ENCODE measurements around the gene TSSK2.
"Not testable (repeated sequence)": the region's sequence is repeated elsewhere in the genome, so short reads cannot be mapped to it uniquely, and the experiment has no call there.

The TSSK2 gene

GRCh38 chr22:19130959-19131684 lies at the start of gene TSSK2:
TSSK2 (plus strand) TSS chr22:19131308; CDS start chr22:19131400, 92 bp downstream.
- in situ Hi-C loops (cut with HindIII; ENCODE audit: low sequenced_read_pairs), result no loop called here

DNA sequence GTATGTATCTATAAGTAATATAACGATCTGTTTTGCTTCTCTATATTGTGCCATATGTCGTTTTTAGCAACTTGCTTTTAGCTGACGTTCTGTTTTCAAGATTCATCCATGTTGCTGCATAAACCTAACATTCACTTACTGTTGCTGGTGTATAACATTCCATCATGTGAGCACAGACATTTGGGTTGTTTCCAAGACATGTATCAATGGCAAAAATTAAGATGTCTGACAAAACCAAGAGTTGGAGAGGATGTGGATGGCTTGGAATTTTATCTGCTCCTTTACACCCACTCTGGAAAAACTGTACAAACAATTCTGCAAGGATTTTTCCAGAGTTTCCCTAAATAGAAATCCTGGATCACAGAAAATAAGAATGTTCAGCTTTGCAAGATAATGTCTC lies 49.8 kb upstream of the TSSK2 start:
- in situ Hi-C loops (cut with HindIII; ENCODE audit: low sequenced_read_pairs), result no loop called here

- in situ Hi-C loops (cut with HindIII; ENCODE audit: low sequenced_read_pairs), result no loop called here
Measured at GRCh38 chr22:19082101-19082500, 49.0 kb upstream of the TSSK2 start.

DNA sequence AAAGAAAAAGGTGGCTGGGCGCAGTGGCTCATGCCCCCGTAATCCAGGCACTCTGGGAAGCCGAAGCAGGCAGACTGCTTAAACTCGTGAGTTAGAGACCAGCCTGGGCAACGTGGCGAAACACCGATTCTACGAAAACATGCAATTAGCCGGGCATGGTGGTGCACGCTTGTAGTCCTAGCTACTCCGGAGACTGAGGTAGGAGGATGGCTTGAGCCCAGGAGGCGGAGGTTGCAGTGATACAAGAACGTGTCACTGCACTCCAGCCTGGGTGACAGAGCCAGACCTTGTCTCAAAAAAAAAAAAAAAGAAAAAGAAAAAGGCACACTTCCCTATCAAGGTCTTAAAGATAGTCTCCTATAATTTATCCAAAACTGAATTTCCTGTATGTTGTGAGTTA lies 48.3 kb upstream of the TSSK2 start:
- in situ Hi-C loops (cut with HindIII; ENCODE audit: low sequenced_read_pairs), result no loop called here

DNA sequence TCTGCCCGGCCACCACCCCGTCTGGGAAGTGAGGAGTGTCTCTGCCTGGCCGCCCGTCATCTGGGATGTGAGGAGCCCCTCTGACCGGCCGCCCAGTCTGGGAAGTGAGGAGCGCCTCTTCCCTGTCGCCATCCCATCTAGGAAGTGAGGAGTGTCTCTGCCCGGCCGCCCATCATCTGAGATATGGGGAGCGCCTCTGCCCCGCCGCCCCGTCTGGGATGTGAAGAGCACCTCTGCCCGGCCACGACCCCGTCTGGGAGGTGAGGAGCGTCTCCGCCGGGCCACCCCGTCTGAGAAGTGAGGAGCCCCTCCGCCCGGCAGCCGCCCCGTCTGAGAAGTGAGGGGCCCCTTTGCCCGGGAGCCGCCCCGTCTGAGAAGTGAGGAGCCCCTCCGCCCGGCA lies 47.0 kb upstream of the TSSK2 start:
- in situ Hi-C loops (cut with HindIII; ENCODE audit: low sequenced_read_pairs), result not testable (repeated sequence)

- in situ Hi-C loops (cut with HindIII; ENCODE audit: low sequenced_read_pairs), result not testable (repeated sequence)
Measured at GRCh38 chr22:19084586-19084985, 46.5 kb upstream of the TSSK2 start.

GRCh38 chr22:19085233-19085718 lies 45.8 kb upstream of the TSSK2 start:
- in situ Hi-C loops (cut with HindIII; ENCODE audit: low sequenced_read_pairs), result no loop called here

GRCh38 chr22:19086417-19086816 lies 44.7 kb upstream of the TSSK2 start:
- in situ Hi-C loops (cut with HindIII; ENCODE audit: low sequenced_read_pairs), result no loop called here

DNA sequence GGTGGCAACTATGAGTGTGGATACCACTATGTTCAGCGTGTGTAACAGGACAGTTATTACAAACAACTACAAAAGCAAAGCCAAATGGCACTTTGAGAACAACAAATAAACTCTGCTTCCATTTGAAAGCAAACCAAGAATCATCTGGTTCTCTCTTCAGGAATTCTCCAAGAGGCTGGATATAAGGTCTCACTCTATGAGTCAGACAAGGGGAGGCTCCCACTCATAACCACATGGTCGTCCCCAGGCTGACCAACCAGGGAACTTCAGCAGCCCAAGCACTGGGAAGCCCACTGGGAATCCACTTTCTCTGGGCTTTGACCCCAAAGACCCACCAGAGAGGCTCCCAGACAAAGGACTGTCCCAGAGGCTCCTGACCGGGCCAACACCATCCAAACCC lies 44.2 kb upstream of the TSSK2 start:
- in situ Hi-C loops (cut with HindIII; ENCODE audit: low sequenced_read_pairs), result no loop called here

DNA sequence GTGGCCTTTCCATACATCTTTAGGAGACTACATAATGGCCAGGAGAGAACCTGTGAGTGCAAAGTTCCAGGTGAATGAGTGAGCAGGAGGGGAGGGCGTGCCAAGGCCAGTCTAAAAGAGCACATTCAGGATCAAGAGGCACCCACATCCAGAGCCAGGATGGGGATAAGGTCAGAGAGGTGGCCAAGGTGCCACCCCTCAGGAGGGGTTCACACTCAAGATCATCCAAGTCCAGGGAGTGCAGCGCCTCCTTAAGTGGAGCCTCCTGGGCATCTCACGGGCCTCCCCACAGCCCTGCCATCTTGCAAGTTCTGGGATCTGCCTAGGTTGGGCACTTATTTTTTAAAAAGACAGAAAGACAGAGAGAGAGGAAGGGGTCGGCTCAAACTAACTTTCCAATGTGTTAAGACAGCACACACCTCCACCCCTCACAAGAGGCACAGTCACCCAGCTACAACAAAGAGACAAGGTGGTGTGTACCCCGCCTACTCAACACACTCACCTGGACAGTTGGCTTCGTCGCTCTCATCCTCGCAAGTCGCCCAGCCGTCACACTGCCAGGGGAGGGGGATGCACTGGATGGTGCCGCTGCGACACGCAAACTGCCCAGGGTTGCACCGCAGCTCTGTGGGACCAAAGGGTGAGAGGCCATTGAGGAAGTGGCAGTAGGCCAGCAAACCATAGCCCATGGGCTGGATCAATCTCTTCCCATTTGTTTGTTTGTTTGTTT lies 42.1 kb upstream of the TSSK2 start:
- in situ Hi-C loops (cut with HindIII; ENCODE audit: low sequenced_read_pairs), result no loop called here

DNA sequence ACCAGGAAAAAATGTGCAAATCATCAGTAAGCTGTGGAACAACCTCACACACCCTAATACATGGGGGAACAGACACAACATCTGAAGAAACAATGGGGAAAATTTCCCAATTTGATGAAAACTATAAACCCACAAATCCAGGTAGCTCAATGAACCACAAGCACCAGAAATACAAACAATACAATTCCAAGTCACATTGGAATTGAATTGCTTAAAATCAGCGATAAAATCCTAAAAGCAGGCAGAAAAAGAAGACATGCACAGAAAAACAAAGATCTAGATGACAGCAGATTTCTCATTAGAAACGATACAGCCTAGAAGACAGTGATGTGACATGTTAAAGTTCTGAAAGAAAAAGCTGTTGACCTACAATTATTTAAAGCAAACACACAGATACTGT lies 40.9 kb upstream of the TSSK2 start:
- in situ Hi-C loops (cut with HindIII; ENCODE audit: low sequenced_read_pairs), result no loop called here

DNA sequence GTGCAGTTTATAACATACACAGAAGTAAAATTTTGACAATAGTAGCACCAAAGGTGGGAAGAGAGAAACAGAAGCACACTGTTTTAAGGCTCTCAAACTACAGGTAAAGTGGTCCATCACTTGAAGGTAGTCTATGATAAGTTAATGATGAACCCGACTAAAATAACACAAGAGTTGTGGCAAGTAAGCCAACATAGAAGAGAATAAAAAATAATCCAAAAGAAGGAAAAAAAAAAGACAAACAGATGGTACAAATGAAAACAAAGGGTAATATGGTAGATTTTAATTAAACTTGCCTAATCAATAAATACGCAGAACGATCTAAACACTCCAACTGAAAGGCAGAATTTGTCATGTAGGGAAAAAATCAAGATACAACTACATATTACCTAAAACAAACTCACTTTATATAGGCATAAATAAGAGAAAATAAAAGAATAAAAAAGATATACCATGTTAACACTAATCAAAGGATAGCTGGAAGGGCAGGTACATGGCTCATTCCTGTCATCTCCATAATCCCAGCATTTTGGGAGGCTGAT lies 40.5 kb upstream of the TSSK2 start:
- in situ Hi-C loops (cut with HindIII; ENCODE audit: low sequenced_read_pairs), result no loop called here

DNA sequence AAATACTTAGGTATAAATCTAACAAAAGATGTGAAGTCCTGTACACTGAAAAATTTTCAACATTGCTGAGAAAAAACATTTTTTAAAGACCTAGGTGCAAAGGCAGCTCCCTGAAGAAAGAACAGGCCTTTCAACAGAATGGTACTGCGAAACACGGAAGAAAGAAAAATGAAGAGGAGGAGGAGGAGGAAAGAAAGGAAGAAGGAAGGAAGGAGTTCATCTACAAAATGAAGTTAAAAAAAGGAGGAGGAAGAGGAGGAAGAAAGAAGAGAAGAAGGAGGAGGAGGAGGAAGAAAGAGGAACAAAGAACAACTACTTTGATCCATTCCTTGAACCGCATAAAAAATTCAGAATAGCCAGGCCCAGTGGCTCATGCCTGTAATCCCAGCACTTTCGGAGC lies 38.4 kb upstream of the TSSK2 start:
- in situ Hi-C loops (cut with HindIII; ENCODE audit: low sequenced_read_pairs), result no loop called here

GRCh38 chr22:19094393-19094997 lies 36.6 kb upstream of the TSSK2 start:
- in situ Hi-C loops (cut with HindIII; ENCODE audit: low sequenced_read_pairs), result no loop called here

GRCh38 chr22:19096555-19096954 lies 34.6 kb upstream of the TSSK2 start:
- in situ Hi-C loops (cut with HindIII; ENCODE audit: low sequenced_read_pairs), result no loop called here

DNA sequence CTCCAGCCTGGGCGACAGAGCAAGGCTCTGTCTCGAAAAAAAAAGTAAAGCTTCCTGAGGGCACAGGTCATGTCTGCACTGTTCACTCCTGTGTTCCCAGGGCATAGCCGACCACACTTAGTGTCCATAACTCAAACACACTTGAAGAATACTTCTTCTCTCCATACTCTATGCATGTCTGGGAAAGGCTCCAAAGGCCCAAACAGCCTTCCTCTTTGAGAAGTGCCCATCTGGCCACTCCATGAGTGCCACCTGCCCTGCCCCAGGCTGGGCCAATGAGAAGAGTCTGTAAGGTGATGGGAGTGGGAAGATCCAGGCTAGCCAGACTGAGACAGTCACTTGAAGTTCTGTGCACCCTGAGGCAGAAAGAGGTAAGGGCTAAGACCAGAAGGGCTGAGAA lies 33.6 kb upstream of the TSSK2 start:
- in situ Hi-C loops (cut with HindIII; ENCODE audit: low sequenced_read_pairs), result no loop called here

DNA sequence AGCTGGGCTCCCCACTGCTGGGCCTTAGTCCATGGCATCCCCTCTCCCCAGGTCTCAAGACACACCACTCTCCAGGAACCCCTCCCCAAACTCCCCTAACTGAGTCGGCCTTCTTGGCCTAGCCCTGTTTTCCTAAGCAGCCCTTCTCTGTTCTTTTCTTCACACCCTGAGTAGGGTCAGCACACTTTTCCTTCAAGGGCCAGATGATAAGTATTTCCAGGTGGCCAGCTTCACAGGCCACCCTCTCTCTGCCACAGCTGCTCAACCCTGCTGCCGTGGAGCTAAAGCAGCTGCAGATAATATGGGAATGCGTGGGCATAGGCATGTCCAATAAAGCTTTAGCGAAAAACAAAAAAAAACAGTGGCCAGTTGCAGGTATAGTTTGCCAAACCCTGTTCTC lies 33.0 kb upstream of the TSSK2 start:
- in situ Hi-C loops (cut with HindIII; ENCODE audit: low sequenced_read_pairs), result no loop called here

GRCh38 chr22:19103880-19104821 lies 27.0 kb upstream of the TSSK2 start:
- in situ Hi-C loops (cut with HindIII; ENCODE audit: low sequenced_read_pairs), result no loop called here

- in situ Hi-C loops (cut with HindIII; ENCODE audit: low sequenced_read_pairs), result no loop called here
Measured at GRCh38 chr22:19105456-19105855, 25.7 kb upstream of the TSSK2 start.

All from DLD1 (cell line).